ENCODE results near the gene FOXJ1. TPM values are rescaled to one million over a fixed set of nuclear protein-coding genes. Genes with fewer than 3 reads are reported as not detected.

Gene FOXJ1
- polyA plus RNA-seq, 10 donors = 0.05 to 0.41 (median 0.12) TPM; not detected in 3

DNA sequence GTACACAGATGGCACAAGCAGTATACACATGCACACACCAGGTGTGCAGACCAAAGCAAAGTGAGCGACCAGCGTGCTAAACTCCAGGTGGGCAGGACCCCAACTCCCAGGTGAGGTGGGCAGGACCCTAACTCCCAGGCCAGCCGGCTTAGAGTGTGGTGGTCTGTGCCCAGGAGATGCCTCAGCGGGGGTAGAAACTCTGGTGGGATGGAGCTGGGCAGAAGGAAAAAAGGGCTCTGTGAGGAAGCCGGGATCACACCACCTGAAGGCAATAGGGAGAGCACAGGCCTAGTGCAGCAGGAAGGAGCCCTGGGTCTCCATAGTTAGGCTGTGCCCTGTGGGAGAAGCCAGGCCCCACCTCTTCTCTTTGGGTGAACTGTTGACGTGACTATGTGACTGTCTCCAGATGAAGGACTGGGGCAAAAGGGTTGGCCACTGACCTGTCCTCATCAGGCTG lies 1.6 kb upstream of the FOXJ1 start:
- DNase-seq = no peak

DNA sequence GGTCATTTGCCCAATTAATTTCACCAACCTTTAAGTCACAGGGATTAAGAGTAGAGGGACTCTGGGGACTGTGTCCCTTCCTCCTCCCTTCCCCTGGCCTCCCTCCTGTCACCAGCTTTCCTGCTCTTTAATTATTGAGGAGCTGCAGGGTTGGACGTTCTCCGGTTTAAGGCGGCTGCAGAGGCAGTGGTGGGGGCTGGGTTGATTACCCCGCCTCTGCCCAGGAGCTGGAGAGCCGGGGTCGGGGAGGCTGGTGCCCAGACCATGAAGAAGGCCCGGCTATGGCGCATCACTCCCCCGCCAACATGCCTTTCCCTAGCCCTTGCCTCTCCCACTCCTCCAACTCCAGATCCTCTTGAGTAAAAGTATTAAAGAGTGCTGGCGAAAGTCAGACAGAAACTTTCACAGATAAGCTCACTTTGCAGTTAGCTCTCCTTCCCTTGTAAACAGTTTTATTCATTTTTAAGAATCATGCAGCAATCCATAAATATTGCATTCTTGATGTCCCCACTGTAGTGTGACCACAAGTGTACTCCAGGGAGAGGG lies 1.1 kb upstream of the FOXJ1 start:
- DNase-seq = no peak

DNA sequence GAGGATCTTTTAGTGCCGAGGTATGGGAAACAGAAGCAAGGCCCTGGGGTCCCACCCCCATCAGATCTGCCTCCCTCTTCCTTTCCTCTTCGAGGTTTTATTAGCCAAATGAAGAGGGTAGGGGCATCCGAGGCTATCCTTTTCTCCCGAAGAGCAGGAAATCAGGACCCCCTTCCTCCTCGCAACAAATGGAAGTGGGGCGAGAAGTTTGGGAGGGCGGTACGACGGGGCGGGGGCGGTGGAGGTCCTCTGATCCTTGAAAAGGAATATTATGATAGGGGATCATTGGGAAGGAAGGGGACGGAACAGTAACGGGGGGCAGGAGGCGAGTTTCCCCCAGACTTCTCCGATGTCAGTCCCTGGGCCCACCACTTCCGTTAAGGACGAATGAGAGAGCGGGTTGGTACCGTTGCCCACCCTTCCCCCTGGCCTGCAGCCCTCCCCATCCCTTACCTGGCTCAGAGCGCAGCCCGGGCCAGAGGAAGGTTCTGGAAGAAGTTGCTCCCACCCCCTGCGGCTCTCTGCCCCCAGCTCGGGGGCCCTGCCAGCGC lies 309 bp downstream of the FOXJ1 start:
- no peak for DNase-seq

DNA sequence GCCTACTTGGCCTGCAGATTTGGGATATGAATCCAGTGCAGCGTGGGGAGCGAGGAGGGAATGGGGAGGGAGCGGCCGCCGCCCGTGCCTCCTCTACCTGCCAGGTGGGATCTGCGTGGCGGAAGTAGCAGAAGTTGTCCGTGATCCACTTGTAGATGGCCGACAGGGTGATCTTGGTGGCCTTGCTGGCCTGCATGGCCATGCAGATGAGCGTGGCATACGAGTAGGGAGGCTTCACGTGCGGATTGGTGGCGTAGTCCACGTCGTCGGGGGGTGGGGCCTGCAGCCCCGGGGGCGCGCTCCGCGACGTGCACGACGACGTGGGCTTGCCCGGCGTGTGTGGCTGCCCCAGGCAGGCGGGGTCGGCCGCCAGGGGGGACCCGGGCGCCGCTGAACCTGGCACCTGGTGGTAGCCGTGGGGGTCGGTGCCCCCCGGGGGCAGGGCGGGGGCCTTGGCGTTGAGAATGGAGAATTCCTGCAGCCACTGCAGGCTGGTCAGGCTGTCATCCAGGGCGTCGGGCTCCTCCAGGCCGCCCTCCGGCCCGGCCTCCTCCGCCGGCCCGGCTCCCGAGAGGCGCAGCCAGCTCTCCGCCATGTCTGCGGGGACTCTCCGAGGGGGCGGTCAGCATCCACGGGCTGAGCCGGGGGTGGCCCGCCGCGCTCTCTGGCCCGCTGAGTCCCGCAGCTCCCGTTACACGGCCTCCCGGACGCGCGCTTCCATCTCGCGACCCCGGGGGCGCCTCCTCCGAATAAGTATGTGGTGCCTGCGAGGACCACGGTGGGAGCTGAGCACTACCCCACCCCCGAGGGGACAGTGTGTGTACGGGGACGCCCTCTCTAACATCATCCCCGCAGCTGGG lies 1.0 kb downstream of the FOXJ1 start:
- no peak for DNase-seq

DNA sequence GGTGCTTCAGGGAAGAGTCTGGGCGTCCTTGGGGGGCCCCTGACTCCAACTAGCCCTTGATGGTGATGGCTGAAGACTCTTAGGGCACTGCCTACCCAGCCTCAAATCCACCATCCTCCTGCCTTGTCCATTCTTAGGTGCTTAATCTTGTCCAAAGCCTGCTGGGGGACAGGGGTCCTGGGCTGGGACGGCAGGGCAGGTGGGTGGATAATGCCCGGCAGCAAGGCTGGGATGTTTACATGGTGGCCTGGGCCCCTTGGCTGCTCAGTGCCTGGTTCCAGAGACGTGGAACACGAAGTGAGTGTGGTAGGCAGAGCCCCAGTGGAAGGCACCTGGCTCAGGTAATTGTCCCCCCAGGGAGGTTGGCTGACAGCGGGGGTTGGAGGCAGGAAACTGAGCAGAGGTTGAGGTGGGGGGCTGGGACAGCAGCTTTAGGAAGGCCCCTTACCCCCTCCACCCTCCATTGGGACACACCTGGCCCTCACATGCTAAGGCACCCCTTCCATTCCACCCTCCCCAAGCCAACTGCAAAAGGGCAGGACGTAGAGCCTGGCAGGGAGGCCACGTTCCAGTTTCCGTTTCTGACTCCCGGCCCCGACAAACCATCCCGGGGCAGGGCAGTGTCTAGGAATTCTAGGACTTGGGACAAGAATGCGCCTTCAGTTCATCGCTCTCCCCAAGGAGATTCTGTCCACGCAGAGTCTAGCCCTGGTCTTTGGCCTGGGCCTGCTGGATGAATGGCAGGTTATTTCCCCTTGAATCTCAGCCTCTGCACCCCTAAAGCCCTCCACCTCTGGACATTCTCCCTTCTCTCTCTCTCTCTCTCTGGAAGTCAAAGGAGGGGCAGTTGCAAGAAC lies 1.9 kb downstream of the FOXJ1 start:
- no peak for DNase-seq

DNA sequence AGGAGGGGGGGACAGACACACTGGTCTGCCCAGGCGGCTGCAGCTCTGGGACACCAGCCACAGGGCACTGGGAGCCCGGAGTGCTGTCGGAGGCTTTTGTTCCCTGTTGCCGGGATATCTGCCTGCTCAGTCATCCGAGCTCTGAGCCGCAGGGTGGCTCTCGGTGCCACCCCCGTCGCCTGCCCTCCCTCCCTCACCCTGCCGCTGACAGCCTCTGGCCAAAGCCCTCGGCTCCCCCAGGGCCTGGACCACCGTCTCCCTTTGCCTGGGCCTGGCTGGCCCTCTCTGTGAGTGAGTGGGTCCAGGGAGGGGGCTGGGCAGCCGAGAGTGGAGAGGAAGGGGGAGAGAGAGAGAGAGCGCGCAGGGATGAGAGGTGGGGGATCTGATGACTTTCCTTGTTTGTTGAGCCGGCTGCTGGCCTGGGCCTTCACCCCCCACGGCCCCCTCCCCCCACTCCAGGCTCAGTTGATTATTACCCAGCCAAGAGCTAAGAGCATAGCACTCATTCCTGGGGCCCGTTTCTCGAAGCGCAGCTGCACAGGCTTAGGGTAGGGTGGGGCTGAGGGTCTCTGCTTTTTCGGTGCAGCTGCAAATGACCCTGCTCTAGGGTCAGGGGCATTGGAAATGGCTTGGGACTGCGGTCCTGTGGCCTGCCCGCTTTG lies 2.7 kb downstream of the FOXJ1 start:
- DNase-seq = no peak

DNA sequence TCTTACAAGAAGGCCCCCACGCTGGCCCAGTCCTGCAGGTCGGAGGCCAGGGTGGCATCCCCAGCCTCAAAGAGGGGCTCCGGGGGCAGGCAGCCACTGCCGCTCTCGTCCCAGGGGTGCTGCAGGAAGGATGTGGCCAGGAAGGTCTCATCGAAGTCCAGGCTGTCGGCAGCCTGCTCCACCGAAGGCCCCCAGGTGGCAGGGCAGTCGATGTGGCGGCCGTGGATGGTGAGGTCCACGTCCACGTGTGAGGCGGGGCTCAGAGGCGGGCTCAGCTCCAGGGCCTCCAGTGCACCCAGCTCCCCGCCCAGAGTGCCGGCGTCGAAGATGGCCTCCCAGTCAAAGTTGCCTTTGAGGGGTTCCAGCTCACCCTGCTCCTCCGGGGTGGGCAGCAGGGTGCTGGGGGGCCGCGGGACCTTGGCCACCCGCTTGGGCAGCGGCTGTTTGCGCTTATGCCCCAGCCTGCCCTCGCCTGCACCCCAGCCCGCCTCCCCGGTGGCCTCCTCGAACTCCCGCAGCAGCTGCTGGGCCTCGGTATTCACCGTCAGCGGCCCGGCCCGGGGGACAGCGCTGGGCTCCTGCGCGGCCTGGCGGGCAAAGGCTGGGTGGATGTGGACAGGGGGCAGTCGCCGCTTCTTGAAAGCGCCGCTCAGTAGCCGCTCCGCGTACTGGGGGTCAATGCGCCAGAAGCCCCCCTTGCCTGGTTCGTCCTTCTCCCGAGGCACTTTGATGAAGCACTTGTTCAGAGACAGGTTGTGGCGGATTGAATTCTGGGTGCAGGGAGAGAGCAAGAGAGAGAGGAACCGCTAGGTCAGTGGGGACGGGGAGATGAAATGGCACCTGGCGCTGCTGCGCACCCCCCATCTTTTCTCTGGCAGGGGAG lies 3.5 kb downstream of the FOXJ1 start:
- DNase-seq = no peak

DNA sequence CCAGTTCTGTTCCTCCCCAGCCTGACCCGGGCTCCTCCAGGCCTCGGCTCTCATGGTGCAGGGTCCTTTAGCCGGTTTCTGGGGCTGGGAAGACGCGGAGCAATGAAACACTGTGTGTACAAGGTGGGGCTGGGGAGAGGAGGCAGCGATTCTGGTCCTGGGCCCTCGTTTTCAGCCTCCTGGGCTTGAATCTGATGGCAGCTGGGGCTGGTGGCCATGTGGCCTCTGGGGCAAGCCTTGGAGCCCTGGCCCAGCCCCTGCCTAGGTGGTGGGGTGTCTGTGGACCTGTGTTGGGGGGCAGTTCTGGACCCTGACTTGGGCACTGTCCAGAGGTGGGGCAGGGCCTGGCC lies 4.1 kb downstream of the FOXJ1 start:
- DNase-seq = no peak

DNA sequence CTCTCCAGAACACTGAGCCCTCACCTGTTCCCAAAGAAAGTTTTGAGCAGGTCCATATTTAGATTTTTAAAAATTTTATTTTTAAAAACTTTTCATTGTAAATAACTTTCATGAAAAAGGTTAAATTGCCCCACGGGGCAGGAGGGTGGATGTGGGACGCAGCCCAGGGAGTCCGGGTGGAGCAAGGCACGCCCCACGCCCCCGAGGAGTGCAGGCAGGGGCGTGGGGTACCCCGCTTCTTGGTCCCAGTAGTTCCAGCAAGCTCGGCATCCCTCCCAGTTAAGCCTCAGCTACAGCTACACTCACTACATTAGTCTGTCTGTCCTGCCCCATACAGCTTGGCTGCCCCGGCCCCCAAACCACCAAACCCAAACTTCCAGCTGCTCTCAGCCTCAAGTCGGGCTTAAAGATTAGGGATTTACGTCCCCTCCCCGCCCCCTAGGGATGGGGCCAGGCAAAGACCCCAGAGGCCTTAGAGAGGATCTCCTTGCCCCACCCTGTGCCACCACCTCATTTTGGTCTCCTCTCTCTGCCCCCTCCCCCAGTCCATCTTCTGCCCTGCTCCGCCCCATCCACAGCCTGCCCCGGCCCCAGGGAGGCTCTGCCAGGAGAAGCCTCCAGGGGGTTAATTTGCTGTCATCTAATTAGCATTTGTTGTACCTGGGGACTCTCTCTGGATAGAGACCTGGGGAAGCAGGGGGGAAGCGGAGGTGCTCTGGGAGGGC lies 4.6 kb downstream of the FOXJ1 start:
- DNase-seq = no peak

DNA sequence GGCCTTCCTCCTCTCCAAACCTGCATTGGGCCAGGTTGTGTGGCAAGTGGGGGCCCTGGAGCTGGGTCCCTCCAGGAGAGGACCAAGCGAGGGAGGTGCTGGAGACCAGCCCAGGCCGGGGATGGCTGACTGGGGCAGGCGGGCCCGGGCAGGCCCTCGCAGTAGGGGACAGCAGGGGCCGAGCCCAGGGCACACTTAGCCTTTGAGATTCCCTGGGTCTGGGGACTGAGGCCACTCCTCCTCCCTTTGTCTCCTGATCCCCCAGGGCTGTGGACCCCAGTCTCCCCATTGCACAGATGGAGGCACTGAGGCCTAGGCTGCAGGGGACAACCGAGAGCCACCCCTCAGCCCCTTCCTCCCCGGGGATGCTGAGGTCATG lies 5.2 kb downstream of the FOXJ1 start:
- DNase-seq = no peak

DNA sequence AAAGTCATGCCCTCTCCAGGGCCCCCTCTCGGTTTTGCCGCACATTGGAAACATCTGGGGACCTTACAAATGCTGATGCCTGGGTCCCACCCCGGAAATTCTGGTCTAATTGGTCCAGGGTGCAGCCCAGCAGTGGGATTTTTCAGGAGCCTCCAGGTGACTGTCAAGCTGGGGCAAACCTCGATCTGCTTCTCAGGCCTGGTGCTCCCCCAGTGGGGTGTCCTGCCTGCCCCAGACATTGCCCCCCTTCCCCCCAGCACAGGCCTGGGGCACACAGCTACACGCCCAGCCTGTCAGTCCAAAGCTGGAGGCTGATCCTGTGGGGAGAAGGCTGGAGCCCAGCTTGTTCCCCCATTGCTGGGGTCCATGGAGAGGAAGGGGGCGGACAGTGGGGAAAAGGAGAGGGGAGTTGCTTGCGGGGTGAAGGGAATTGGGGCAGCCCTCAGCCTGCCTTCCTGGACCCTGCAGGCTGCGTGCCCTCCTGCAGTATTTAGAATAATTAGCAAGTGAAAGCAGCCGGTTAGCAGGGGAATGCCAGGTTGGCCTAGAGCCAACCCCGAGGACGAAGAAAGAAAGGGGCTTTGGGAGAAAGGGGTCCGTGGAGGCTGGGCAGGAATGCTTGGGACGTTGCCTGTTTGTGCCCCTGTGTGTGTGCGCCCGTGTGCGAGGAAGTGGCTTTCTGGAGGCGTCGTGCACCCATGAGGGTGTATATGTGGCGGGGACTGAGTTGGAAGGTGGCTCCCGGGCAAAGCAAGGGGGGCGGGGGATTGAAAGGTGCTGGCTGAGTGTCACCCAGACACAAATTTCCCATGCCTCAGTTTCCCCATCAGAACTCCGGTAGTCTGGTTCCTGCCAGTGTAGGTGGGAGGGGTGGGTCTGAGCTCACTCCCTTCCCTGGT lies 5.9 kb downstream of the FOXJ1 start:
- DNase-seq = no peak

DNA sequence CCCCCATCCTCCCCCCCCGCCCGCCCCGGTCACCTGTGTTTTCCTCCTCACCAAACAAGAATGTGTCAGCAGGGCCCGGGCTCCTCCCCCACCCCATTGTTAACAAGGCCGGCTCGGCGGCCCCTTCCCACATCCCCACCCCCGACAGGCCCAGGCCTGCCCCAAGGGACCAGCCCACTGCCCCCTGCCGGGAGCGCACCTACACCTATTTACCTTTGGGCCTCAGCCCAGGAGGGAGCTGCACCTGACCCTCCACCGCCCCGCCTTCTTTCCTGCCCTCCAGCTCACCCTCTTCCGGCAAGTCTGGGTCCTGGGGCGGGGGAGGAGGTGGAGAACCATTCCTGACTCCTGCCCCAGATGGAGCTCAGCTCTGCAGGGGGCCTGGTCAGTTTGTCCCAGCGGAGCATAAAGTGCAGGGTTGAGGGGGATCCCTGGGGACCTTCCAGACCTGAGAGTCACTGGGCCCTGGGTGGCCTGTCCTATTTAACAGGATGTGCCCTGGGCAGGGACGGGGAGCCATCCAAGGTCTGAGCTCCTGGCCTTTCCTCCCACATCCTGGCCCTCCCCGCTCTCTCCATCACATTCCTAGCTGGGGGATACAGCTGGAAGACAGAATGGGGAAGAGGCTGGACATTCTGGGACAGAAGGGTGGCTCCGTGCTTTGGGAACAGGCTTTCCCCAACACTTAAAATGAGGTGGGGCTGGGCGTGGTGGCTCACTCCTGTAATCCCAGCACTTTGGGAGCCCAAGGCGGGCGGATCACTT lies 8.3 kb downstream of the FOXJ1 start:
- no peak for DNase-seq

DNA sequence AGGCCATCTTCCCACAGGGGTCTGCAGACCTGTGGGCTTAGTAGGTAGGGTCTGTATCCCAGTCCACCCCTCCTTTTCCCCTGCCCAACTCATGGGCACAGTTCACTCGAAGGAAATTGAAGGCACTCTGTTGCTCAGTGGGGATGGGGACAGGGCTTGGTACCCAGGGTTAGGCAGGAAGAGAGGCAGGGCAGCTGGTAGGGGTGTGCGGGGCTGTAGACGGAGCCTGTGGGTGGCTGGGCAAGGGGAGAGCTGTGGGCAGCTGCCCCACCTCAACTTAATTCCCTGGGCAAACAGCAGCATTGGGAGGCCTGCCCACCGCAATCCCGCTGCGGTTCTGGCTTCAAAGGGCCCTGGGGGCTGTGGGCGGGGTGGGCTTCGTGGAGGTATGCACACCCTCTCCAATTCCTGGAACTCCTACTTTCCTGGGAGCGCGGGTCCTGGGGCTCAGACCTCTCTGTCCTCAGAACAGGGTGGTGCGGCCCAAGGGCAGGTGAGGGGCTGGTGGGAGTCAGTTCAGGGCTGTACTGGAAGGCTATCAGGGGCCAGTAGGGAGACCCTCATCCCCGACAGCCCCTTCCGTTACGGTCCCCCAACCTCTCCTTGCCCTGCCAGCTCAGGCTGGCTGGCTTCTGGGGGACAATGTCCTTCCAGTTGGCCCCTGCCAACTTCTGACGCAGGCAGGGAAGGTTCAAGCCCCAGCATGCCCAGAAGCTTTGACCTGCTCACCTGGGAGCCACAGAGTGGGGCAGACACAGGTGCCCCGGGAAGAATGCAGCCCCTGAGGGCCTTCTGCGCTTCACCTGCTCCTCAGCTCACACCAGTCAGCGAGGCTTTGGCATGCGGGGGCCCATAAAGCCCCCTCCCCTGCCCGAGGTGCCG lies 9.1 kb downstream of the FOXJ1 start:
- no peak for DNase-seq

DNA sequence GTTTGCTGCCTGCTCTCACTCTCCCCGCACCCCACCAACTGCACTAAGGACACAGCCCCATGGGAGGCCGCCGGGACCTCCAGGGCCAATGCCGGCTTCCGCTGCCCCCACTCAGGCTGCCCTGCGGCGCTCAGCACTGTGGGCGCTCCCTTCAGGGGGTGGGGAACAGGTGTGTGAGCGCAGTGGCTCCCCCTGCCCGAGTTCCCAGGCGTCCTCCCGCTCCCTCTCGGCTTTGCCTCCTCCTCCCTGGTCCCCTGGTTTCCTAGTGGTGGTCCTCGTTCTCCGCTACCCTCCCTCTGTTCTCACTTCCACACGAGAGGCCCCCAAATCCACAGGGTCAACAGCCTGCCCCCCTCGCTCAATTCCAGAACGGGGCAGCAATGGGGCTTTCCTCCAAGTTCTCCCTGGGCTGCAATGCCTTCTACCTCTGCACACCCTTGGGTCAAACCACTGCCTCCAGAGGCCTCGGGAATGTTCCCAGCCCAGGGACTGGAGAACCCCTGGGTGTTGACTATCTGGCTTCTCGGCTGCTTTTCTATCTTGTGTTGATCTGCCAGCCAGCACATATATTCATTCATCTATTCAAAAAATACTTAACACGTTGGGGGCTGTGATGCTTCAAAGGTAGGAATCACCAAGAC lies 9.9 kb downstream of the FOXJ1 start:
- DNase-seq = no peak

DNA sequence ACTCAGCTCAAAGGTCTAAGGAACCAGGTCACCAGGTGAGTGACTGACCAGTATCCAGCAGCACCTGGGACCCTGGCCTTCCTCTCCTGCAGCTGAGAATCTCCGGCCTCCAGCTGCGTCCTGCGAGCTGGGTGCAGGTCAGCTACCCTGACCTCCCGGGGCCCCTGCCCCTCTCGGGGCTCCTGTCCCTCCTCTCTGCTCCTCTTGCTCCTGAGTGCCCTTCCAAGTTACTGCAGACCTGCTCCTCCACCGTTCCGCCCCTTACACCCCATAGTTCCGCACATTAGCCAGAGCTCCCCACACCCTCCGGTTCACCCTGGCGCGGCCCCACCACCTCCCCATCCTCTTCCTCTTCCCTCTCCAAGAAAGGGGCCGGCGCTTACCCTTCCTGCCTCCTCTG lies 10.6 kb downstream of the FOXJ1 start:
- no peak for DNase-seq

DNA sequence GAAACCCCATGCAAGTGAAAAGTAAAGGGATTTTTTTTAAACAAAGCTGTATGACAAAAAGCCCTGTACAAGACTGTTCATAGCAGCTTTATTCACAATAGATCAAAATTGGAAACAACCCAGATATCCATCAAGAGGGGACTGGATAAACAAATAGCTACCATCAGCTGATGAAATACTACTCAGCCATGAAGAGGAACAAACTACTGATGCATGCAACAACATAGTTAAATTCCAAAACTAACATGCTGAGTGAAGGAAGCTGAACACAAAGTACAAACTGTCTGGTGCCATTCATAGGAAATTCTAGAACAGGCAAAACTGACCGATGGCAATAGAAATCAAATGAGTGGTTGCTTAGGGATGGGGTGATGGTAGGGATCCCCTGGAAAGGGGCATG lies 15.1 kb downstream of the FOXJ1 start:
- no peak for DNase-seq

DNA sequence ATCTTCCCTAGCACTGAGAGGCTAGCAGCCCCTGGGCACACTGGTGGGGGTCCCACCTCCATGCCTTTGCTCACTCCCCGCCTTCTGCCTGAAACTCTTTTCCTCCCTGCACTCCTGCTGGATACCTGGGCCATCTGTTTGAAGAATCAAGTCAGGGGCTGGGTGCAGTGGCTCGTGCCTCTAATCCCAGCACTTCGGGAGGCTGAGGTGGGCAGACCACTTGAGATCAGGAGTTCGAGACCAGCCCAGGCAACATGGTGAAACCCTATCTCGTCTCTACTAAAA lies 15.7 kb downstream of the FOXJ1 start:
- no peak for DNase-seq

Measured in muscle of back (tissue), 11 donors.